Heart left ventricle (tissue), 16 donors: ENCODE data around the gene ASF1B. TPM values are rescaled to one million over a fixed set of nuclear protein-coding genes. Genes with fewer than 3 reads are reported as not detected.

Experiments
- ATAC-seq, 4 donors: fragments of 200-7000 bp; cut with Tn5 transposase; one replicate each; pipeline ENCODE4 v1.9.1; 2020 to 2022; ENCODE audit warnings: moderate library complexity in 4 of 4, mild to moderate bottlenecking in 3 of 4, moderate number of reproducible peaks in 1 of 4
- DNase-seq, 5 donors: peaks; one replicate each; pipeline ENCODE4 v3.0.0-alpha.2; 2020
- H3K27ac ChIP-seq, 12 donors: fragments of 200-600 bp; sonication (generic) in 4 of 12; one replicate each; pipeline versions ENCODE4 v1.5.0 to v1.8.0; 2016 to 2022; ENCODE audit warnings: mild to moderate bottlenecking in 2 of 12
- H3K27me3 ChIP-seq, 9 donors: fragments of 200-600 bp; sonication (generic) in 2 of 9; one replicate each; pipeline versions ENCODE4 v1.5.1 to v1.8.0; 2016 to 2022; ENCODE audit warnings: mild to moderate bottlenecking in 3 of 9
- H3K36me3 ChIP-seq, 9 donors: fragments of 200-600 bp; sonication (generic) in 2 of 9; one replicate each; pipeline versions ENCODE4 v1.5.0 to v1.8.0; 2018 to 2022; ENCODE audit warnings: mild to moderate bottlenecking in 2 of 9
- H3K4me1 ChIP-seq, 12 donors: fragments of 200-600 bp; sonication (generic) in 4 of 12; one replicate each; pipeline versions ENCODE4 v1.5.0 to v1.8.0; 2016 to 2022; ENCODE audit warnings: mild to moderate bottlenecking in 3 of 12
- H3K4me3 ChIP-seq, 12 donors: fragments of 200-600 bp; sonication (generic) in 4 of 12; one replicate each; pipeline versions ENCODE4 v1.5.0 to v1.8.0; 2017 to 2022; ENCODE audit warnings: mild to moderate bottlenecking in 9 of 12, moderate library complexity in 4 of 12
- H3K9me3 ChIP-seq, 12 donors: fragments of 200-600 bp; sonication (generic) in 4 of 12; one replicate each; pipeline versions ENCODE4 v1.5.0 to v1.8.0; 2016 to 2022; ENCODE audit warnings: mild to moderate bottlenecking in 1 of 12
- POLR2A ChIP-seq, 2 donors: fragments of 450-650 bp; IDR thresholded peaks; one replicate each; pipeline ENCODE4 v1.6.1; 2017; ENCODE audit warnings: antibody characterized with exemption in 2 of 2, mild to moderate bottlenecking in 2 of 2, moderate library complexity in 2 of 2
- WGBS, 4 donors: extraction: QIAGEN DNeasy Blood & Tissue Kit in 2 of 4; methylation state at CpG; one replicate each; pipeline versions ENCODE4 v1.1.5 to v1.1.7; 2013 to 2018; 5-methylcytosine and 5-hydroxymethylcytosine counted together
- intact Hi-C, 10 donors: fragments of 100-400 bp; cut with DNase I; formaldehyde crosslinking; loops; one replicate each; pipeline versions ENCODE4 v1.11.1 to v1.14.2; 2022
- polyA plus RNA-seq, 2 donors: library from polyadenylated mRNA; stranded (reverse); fragments of 200-250 nt; gene quantifications; one replicate each; pipeline ENCODE4 v1.2.3, GENCODE V29; 2013
- total RNA-seq, 9 donors: library from RNA; depleted of rRNA in 2 of 9; stranded (reverse); fragments of >200 nt in 2 of 9; fragmentation: NEBNext Ultra II Directional in 3 of 9; extraction: Animal tissue kit (Norgen Biotek cat#: 25700) in 3 of 9; gene quantifications; one replicate each; pipeline versions ENCODE4 v1.1.0 to v1.2.4, GENCODE V29; 2016 to 2023
- TF ChIP-seq, protein P1 (sequence below), 12 donors: fragments of 200-600 bp; sonication (generic) in 4 of 12; IDR thresholded peaks; one replicate each; pipeline versions ENCODE4 v1.5.0 to v1.8.0; 2018 to 2022; ENCODE audit warnings: antibody characterized with exemption in 12 of 12, mild to moderate bottlenecking in 5 of 12
- donor health status: ischemic (EF 13 %, LVEDD 7.1; RV severe dilation, severe dysfunction).
- donor health status: healthy with polysubstance abuse.
- donor health status: DM: no; HTN: yes; CAD: no.
- donor health status: DM: no; HTN: no; CAD: no.
- donor health status: ischemic (EF 25% LVEDD 6.9; RV normal size, moderate dysfunction).
- donor health status: ischemic (EF 25% LVEDD 5.7; RV mildly dilated, moderate dysfunction).
- donor health status: healthy.
- donor health status: DM: yes; HTN: yes; CAD: no.
- donor health status: ischemic (EF 35%, LVEDD 5.7; RV mildly dilated, moderate dysfunction).
- donor health status: nonischemic (EF 11% LVEDD 7.7; RV severe dilation, severe dysfunction).
- donor health status: DM: yes; HTN: yes; CAD: no.
- donor health status: PGD.
- donor health status: ischemic (EF 29% LVEDD 5.4; RV normal size, mild dysfunction).
- donor health status: nonischemic (EF 23%, LVEDD 6.1; RV moderate dilation, normal function).

Gene ASF1B
- total and polyA plus RNA-seq, 11 donors, result 0.19 to 7.0 (median 0.91) TPM

DNA sequence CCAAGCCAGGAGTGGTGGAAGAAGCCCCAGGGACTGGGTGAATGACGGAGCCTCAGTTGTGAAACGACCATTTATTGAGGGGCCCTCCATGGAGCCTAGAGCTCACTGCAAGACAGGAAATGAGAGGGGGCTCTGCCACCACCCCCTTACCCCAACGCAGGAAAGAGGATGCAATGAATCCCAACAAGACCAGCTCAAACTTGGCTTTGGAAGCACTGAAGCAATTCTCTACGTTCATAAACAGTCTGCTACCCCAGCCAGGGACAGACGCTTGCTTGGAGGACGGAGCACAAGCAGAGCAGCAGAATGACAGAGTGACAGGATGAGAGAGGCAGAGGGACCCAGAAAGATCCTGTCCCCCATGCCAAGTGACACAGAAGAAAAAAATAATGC is 19.9 kb downstream of the ASF1B start:
- Histone ChIP-seq H3K9me3 (no peaks in the 10 kb centered on the region), H3K36me3 (no peaks in the 10 kb centered on the region), H3K27me3 (no peaks in the 10 kb centered on the region), H3K4me1 (peaks cover 35 to 78% (median 70%) of the 10 kb centered on the region in 12 donors), H3K4me3 (peak overlapping the region; percentile 52 to 98 (median 92)), H3K27ac (peak overlapping the region; percentile 63 to 98 (median 94))
- no peak for ATAC-seq
- peak in 1 of 5 donors; percentile 32 for DNase-seq
- 2 to 7% (median 5%) methylated on average over 4 to 6 of the region's 6 CpGs for WGBS, 4 donors
- TF ChIP-seq, protein P1, sequence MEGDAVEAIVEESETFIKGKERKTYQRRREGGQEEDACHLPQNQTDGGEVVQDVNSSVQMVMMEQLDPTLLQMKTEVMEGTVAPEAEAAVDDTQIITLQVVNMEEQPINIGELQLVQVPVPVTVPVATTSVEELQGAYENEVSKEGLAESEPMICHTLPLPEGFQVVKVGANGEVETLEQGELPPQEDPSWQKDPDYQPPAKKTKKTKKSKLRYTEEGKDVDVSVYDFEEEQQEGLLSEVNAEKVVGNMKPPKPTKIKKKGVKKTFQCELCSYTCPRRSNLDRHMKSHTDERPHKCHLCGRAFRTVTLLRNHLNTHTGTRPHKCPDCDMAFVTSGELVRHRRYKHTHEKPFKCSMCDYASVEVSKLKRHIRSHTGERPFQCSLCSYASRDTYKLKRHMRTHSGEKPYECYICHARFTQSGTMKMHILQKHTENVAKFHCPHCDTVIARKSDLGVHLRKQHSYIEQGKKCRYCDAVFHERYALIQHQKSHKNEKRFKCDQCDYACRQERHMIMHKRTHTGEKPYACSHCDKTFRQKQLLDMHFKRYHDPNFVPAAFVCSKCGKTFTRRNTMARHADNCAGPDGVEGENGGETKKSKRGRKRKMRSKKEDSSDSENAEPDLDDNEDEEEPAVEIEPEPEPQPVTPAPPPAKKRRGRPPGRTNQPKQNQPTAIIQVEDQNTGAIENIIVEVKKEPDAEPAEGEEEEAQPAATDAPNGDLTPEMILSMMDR (IDR thresholded peaks at IDR 0.05), result no peak
- no peak for TF ChIP-seq POLR2A (IDR thresholded peaks at IDR 0.05)
- intact Hi-C loops, result loop anchor here in 5 of 10 donors (5.0 kb wide), 2 partner anchors 34 to 44 kb away; partner anchors contain the start of gene MISP3 (in 2 of the 5)

DNA sequence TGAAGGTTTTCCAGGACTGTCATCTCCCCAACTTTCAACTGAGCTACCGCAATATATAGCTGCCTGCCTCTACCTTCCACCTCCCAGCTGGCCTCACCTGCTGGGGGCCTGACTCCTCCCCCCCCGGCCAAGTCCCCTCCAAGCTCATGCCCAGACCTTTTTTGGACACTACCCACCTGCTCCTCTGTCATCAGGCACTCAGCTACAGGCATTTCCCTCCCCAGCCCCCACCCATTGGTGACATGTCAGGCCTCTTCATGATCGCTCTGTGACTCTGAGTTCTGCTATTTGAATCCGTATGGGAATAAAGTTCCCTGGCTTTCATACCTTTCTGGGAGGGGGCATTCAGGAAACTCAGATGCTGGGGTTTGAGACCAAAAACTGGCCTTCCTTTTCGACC is 20.6 kb downstream of the ASF1B start:
- Histone ChIP-seq H3K4me1 (peaks cover 35 to 85% (median 74%) of the 10 kb centered on the region in 12 donors), H3K36me3 (peaks cover 0 to 2% (median 0%) of the 10 kb centered on the region in 9 donors), H3K27me3 (no peaks in the 10 kb centered on the region), H3K4me3 (peak overlapping the region in 10 of 12 donors; percentile 86 to 98 (median 92)), H3K27ac (peak overlapping the region in 11 of 12 donors; percentile 80 to 98 (median 95)), H3K9me3 (no peaks in the 10 kb centered on the region)
- DNase-seq (peak in 1 of 5 donors; percentile 32), ATAC-seq (no peak)
- WGBS, 4 donors, result 39 to 56% (median 54%) methylated on average over 5 of the region's 5 CpGs
- TF ChIP-seq POLR2A (IDR thresholded peaks at IDR 0.05), result no peak
- TF ChIP-seq, protein P1 (IDR thresholded peaks at IDR 0.05), result no peak
- intact Hi-C loops, result loop anchor here in 5 of 10 donors (5.0 kb wide), 2 partner anchors 33 to 43 kb away; partner anchors contain the start of gene MISP3 (in 2 of the 5)

DNA sequence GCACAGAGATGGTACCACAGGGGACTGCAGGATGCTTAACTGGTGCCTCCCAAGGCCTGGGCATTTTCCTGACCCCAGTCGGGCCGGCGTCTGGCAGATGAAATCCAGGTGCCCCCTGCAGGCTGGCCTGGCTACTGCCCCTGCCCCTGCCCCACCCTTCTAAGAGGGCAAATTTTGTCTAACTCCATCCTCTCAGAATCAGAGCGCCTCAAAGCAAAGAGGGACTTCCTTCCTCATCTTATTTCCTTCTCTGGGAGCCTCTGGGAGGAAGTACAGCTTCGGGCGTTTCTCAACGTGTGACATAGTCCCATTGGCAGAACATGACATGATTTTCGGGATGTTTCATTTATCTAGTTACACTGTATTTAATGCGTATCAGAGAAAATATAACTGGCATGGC is 21.5 kb downstream of the ASF1B start:
- peaks cover 35 to 84% (median 77%) of the 10 kb centered on the region in 12 donors for H3K4me1 ChIP-seq
- ATAC-seq, result peak in 1 of 4 donors; percentile 4

DNA sequence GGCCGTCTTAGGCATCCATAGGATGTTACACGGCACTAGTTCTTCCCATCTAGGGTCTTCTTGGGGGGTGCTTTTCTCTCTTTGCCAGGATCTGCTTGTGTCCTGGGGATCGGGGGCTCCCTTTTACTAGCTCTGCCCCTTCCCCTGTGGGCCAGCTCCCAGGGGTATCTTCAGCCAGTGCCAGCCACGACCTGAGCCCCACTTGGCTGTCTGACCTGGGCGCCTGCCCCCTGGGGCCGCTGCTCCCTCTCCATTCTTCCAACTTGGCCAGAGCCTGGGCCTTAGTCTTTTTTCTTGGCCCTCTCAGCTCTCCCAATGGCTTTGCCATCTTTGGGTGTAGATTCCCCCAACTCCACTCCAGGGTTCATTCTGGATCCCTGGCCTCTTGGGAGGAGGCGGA is 21.9 kb downstream of the ASF1B start:
- TF ChIP-seq, protein P1 (IDR thresholded peaks at IDR 0.05), result no peak
- TF ChIP-seq POLR2A (IDR thresholded peaks at IDR 0.05), result no peak
- H3K36me3 ChIP-seq, result peaks cover 0 to 5% (median 0%) of the 10 kb centered on the region in 9 donors
- H3K9me3 ChIP-seq, result no peaks in the 10 kb centered on the region
- DNase-seq, result peak in 1 of 5 donors; percentile 25
- WGBS, 4 donors, result 51 to 81% (median 74%) methylated on average over 6 to 7 of the region's 7 CpGs
- no peaks in the 10 kb centered on the region for H3K27me3 ChIP-seq
- ATAC-seq, result no peak
- peaks cover 35 to 83% (median 72%) of the 10 kb centered on the region in 12 donors for H3K4me1 ChIP-seq
- H3K4me3 ChIP-seq, result peak overlapping the region in 3 of 12 donors; percentile 1 to 7 (median 2)
- peak overlapping the region; percentile 16 to 98 (median 94) for H3K27ac ChIP-seq
- intact Hi-C loops, result no loop called here

More for the DNA sequence above, 21.5 kb downstream of the ASF1B start:
- WGBS, 4 donors, result 17 to 28% (median 25%) methylated on average over 9 of the region's 9 CpGs
- TF ChIP-seq, protein P1 (IDR thresholded peaks at IDR 0.05), result peak; percentile 32 to 68 (median 62)
- no peak for TF ChIP-seq POLR2A (IDR thresholded peaks at IDR 0.05)
- peak; percentile 51 to 85 (median 72) for DNase-seq
- intact Hi-C loops, result loop anchor here in 5 of 10 donors (5.0 kb wide), 2 partner anchors 33 to 43 kb away; partner anchors contain the start of gene MISP3 (in 2 of the 5)
- Histone ChIP-seq H3K27ac (peak overlapping the region; percentile 16 to 98 (median 94)), H3K9me3 (no peaks in the 10 kb centered on the region), H3K27me3 (no peaks in the 10 kb centered on the region), H3K36me3 (peaks cover 0 to 5% (median 0%) of the 10 kb centered on the region in 9 donors), H3K4me3 (peak overlapping the region in 3 of 12 donors; percentile 2 to 13 (median 7))
